Right lobe of liver (tissue), 6 donors: Measurements from ENCODE around the gene NCR3LG1. TPM values are rescaled to one million over a fixed set of nuclear protein-coding genes. Genes with fewer than 3 reads are reported as not detected.

Experiments
- ATAC-seq, 4 donors: fragments of 200-7000 bp; cut with Tn5 transposase; one replicate each; pipeline ENCODE4 v1.9.1; 2020; ENCODE audit warnings: mild to moderate bottlenecking in 4 of 4, moderate library complexity in 4 of 4
- DNase-seq, 3 donors: peaks; one replicate each; pipeline ENCODE4 v3.0.0-alpha.2; 2020
- H3K27ac ChIP-seq, 3 donors: fragments of 200-600 bp; one replicate each; pipeline ENCODE4 v1.8.0; 2022
- H3K27me3 ChIP-seq, 2 donors: fragments of 200-600 bp; one replicate each; pipeline ENCODE4 v1.8.0; 2022
- H3K36me3 ChIP-seq, 4 donors: fragments of 200-600 bp; sonication (generic) in 1 of 4; one replicate each; pipeline versions ENCODE4 v1.5.1 to v1.8.0; 2017 to 2022; ENCODE audit warnings: control low read depth in 1 of 4
- H3K4me1 ChIP-seq, 4 donors: fragments of 200-600 bp; sonication (generic) in 1 of 4; one replicate each; pipeline versions ENCODE4 v1.5.1 to v1.8.0; 2017 to 2022; ENCODE audit warnings: control low read depth in 1 of 4
- H3K4me3 ChIP-seq, 3 donors: fragments of 200-600 bp; one replicate each; pipeline ENCODE4 v1.8.0; 2022
- H3K9me3 ChIP-seq, 4 donors: fragments of 200-600 bp; sonication (generic) in 1 of 4; one replicate each; pipeline versions ENCODE4 v1.5.1 to v1.8.0; 2017 to 2022; ENCODE audit warnings: control low read depth in 1 of 4
- CTCF ChIP-seq, 4 donors: fragments of 200-600 bp in 3 of 4; fragments of 450-650 bp in 1 of 4; IDR thresholded peaks; one replicate each; pipeline versions ENCODE4 v1.5.1 to v1.8.0; 2016 to 2022; ENCODE audit warnings: antibody characterized with exemption in 4 of 4, mild to moderate bottlenecking in 2 of 4
- POLR2A ChIP-seq: fragments of 450-650 bp; IDR thresholded peaks from one replicate; pipeline ENCODE4 v1.6.1; 2017; ENCODE audit warnings: antibody characterized with exemption, mild to moderate bottlenecking
- WGBS: methylation state at CpG from one replicate; pipeline ENCODE4 v1.1.6; 2018; ENCODE audit warnings: low coverage, low lambda C conversion rate; ENCODE audit not compliant: insufficient coverage; ENCODE audit errors: missing lambda C conversion rate; 5-methylcytosine and 5-hydroxymethylcytosine counted together
- intact Hi-C, 2 donors: fragments of 100-400 bp; cut with DNase I; formaldehyde crosslinking; loops; one replicate each; pipeline versions ENCODE4 v1.11.2 to v1.14.1; 2022
- total RNA-seq, 6 experiments: library from RNA; depleted of rRNA in 2 of 6; stranded (reverse); fragments of >200 nt in 2 of 6; fragmentation: NEBNext Ultra II Directional in 3 of 6; extraction: Animal tissue kit (Norgen Biotek cat#: 25700) in 3 of 6; gene quantifications; one replicate each; pipeline versions ENCODE4 v1.1.0 to v1.2.4, GENCODE V29; 2016 to 2023
- donor health status: DM: no; HTN: yes; CAD: no.
- donor health status: DM: no; HTN: no; CAD: no.
- donor health status: DM: no; HTN: no; CAD: no.
- donor health status: DM: no; HTN: yes; CAD: no.
- donor health status: DM: no; HTN: yes; CAD: no.

The NCR3LG1 gene
- total RNA-seq, 6 experiments from 2014 or later = 0.15 to 3.2 (median 1.0) TPM

- DNase-seq (no peak), ATAC-seq (no peak)
- no peak for TF ChIP-seq CTCF (IDR thresholded peaks at IDR 0.05)
- TF ChIP-seq POLR2A = no peak
- no peak overlapping the region for H3K27ac ChIP-seq
- no peaks in the 10 kb centered on the region for H3K4me1 ChIP-seq
- peaks cover 0 to 11% (median 0%) of the 10 kb centered on the region in 4 donors for H3K36me3 ChIP-seq
- intact Hi-C loops = no loop called here
- H3K4me3 ChIP-seq = no peak overlapping the region
- 100% methylated on average over 1 of the region's 5 CpGs for WGBS
- H3K9me3 ChIP-seq = no peaks in the 10 kb centered on the region
- no peaks in the 10 kb centered on the region for H3K27me3 ChIP-seq
These were observed 22.6 kb upstream of the NCR3LG1 start for GRCh38 chr11:17328871-17329494.

- ATAC-seq (no peak), DNase-seq (no peak)
- TF ChIP-seq POLR2A (no peak), CTCF (IDR thresholded peaks at IDR 0.05) (no peak)
- peaks cover 0 to 11% (median 0%) of the 10 kb centered on the region in 4 donors for H3K36me3 ChIP-seq
- WGBS = 65% methylated on average over 2 of the region's 2 CpGs
- no peaks in the 10 kb centered on the region for H3K9me3 ChIP-seq
- intact Hi-C loops = no loop called here
- H3K27ac ChIP-seq = no peak overlapping the region
- H3K4me3 ChIP-seq = no peak overlapping the region
- H3K4me1 ChIP-seq = no peaks in the 10 kb centered on the region
- H3K27me3 ChIP-seq = no peaks in the 10 kb centered on the region
These were observed 19.9 kb upstream of the NCR3LG1 start for GRCh38 chr11:17331669-17332068.

GRCh38 chr11:17333799-17334586 lies 17.6 kb upstream of the NCR3LG1 start:
- intact Hi-C loops = no loop called here
- TF ChIP-seq POLR2A (no peak), CTCF (IDR thresholded peaks at IDR 0.05) (no peak)
- WGBS = 93% methylated on average over 3 of the region's 4 CpGs
- Histone ChIP-seq H3K4me3 (no peak overlapping the region), H3K36me3 (peaks cover 0 to 11% (median 0%) of the 10 kb centered on the region in 4 donors), H3K27me3 (no peaks in the 10 kb centered on the region), H3K9me3 (no peaks in the 10 kb centered on the region), H3K27ac (no peak overlapping the region), H3K4me1 (no peaks in the 10 kb centered on the region)
- no peak for DNase-seq
- ATAC-seq = no peak

- DNase-seq = no peak
- 92% methylated on average over 2 of the region's 2 CpGs for WGBS
- H3K9me3 ChIP-seq = no peaks in the 10 kb centered on the region
- H3K4me1 ChIP-seq = no peaks in the 10 kb centered on the region
- TF ChIP-seq CTCF (IDR thresholded peaks at IDR 0.05) (no peak), POLR2A (no peak)
- no peaks in the 10 kb centered on the region for H3K27me3 ChIP-seq
- no peak overlapping the region for H3K27ac ChIP-seq
- H3K4me3 ChIP-seq = no peak overlapping the region
- no peak for ATAC-seq
- no peaks in the 10 kb centered on the region for H3K36me3 ChIP-seq
- intact Hi-C loops = no loop called here
These were observed 8.3 kb upstream of the NCR3LG1 start for GRCh38 chr11:17343257-17343656.
